ENCODE results near the gene FAM50B. TPM values are rescaled to one million over a fixed set of nuclear protein-coding genes. Genes with fewer than 3 reads are reported as not detected.

FAM50B gene
- polyA plus RNA-seq, 2 donors, result 2.4 to 7.3 TPM

DNA sequence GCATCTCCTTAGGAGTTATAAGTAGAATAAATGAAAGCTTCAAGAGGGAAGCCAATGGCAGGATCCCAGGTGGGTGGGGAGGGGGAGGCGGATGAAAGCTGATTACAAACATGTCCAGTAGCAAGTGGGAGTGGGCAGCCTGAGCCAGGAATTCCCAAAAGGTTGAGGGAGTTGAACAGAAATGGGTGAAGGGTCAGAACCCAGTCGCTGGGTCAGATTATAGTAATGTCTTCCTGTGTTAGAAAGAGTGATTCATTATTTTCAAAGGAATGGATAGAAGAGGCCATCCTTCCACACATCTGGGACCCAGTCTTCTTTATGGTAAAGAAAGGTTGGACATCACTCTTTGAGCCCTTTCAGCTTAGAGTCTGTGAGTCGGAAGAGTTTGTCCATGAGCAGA, 41.0 kb upstream of the FAM50B start:
- Histone ChIP-seq H3K36me3 (ENCODE audit: control insufficient read depth in 2 of 2, insufficient read depth in 2 of 2, low read length in 1 of 2) (no peaks in the 10 kb centered on the region), H3K4me3 (ENCODE audit: low read depth in 1 of 2, low read length in 2 of 2) (no peak overlapping the region), H3K9me3 (ENCODE audit: control insufficient read depth in 2 of 2, insufficient read depth in 1 of 2, low read depth in 1 of 2, low read length in 1 of 2) (no peaks in the 10 kb centered on the region), H3K27me3 (ENCODE audit: control insufficient read depth in 1 of 2, insufficient read depth in 2 of 2, low read length in 2 of 2) (no peaks in the 10 kb centered on the region), H3K27ac (ENCODE audit: low read depth in 2 of 2, low read length in 1 of 2) (no peak overlapping the region), H3K4me1 (ENCODE audit: control insufficient read depth in 2 of 2, insufficient read depth in 2 of 2, low read length in 1 of 2) (peaks cover 3 to 5% of the 10 kb centered on the region in 2 donors)
- WGBS, 2 donors, result 85 to 90% methylated on average over 3 of the region's 3 CpGs

DNA sequence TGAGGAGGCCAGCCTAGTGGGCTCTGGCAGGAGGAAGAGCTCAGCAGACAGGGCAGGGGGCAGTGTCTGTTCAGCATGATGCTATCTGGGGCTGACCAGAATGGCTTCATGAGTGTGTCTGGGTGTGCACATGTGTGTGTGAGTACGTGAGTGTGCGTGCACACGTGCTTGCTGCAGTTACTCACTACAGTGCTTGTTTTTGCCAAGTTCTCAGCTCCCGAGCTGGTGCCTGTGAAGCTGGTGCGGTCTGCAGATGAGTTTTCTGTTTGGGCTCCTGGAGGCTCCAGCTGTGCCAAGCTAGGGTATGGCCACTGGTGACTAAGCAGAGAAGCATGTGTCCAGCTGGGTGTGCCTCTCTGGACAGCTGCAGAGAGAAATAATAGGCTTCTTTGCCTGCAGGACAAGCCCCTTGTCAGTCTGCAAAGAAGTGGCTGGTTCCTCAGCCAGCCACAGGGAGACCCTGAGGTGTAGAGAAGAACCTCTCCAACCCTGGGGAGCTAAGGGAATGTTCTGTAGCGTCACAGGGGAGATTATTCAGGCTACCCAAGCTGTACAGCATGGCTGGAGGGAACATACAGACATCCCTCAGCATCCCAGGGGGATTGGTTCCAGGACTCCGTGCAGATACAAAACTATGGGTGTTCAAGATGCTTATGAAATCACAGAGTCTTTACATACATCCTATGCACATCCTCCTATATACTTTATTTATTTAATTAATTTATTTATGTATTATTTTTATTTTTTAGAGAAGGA, 40.2 kb upstream of the FAM50B start:
- H3K4me1 ChIP-seq (ENCODE audit: control insufficient read depth in 2 of 2, insufficient read depth in 2 of 2, low read length in 1 of 2), result peaks cover 3 to 5% of the 10 kb centered on the region in 2 donors
- H3K27me3 ChIP-seq (ENCODE audit: control insufficient read depth in 1 of 2, insufficient read depth in 2 of 2, low read length in 2 of 2), result no peaks in the 10 kb centered on the region
- no peaks in the 10 kb centered on the region for H3K9me3 ChIP-seq (ENCODE audit: control insufficient read depth in 2 of 2, insufficient read depth in 1 of 2, low read depth in 1 of 2, low read length in 1 of 2)
- 57 to 73% methylated on average over 7 of the region's 7 CpGs for WGBS, 2 donors
- no peak overlapping the region for H3K27ac ChIP-seq (ENCODE audit: low read depth in 2 of 2, low read length in 1 of 2)
- no peaks in the 10 kb centered on the region for H3K36me3 ChIP-seq (ENCODE audit: control insufficient read depth in 2 of 2, insufficient read depth in 2 of 2, low read length in 1 of 2)
- no peak overlapping the region for H3K4me3 ChIP-seq (ENCODE audit: low read depth in 1 of 2, low read length in 2 of 2)

DNA sequence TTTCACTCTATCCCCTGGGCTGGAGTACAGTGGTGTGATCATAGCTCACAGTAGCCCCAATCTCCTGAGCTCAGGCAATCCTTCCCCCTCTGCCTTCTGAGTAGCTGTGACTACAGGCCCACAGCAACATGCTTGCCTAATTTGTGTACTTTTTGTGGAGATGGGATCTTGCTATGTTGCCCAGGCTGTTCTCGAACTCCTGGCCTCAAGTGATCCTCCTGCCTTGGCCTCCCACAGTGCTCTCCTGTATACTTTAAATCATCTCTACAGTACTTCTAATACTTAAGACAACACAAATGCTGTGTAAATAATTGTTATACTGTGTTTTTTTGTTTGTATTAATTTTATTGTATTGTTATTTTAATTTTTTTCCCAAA, 39.7 kb upstream of the FAM50B start:
- H3K36me3 ChIP-seq (ENCODE audit: control insufficient read depth in 2 of 2, insufficient read depth in 2 of 2, low read length in 1 of 2), result no peaks in the 10 kb centered on the region
- no peak overlapping the region for H3K27ac ChIP-seq (ENCODE audit: low read depth in 2 of 2, low read length in 1 of 2)
- WGBS, 2 donors, result 94 to 100% methylated on average over 1 of the region's 1 CpG
- H3K9me3 ChIP-seq (ENCODE audit: control insufficient read depth in 2 of 2, insufficient read depth in 1 of 2, low read depth in 1 of 2, low read length in 1 of 2), result no peaks in the 10 kb centered on the region
- H3K4me3 ChIP-seq (ENCODE audit: low read depth in 1 of 2, low read length in 2 of 2), result no peak overlapping the region
- peaks cover 3 to 5% of the 10 kb centered on the region in 2 donors for H3K4me1 ChIP-seq (ENCODE audit: control insufficient read depth in 2 of 2, insufficient read depth in 2 of 2, low read length in 1 of 2)
- no peaks in the 10 kb centered on the region for H3K27me3 ChIP-seq (ENCODE audit: control insufficient read depth in 1 of 2, insufficient read depth in 2 of 2, low read length in 2 of 2)

DNA sequence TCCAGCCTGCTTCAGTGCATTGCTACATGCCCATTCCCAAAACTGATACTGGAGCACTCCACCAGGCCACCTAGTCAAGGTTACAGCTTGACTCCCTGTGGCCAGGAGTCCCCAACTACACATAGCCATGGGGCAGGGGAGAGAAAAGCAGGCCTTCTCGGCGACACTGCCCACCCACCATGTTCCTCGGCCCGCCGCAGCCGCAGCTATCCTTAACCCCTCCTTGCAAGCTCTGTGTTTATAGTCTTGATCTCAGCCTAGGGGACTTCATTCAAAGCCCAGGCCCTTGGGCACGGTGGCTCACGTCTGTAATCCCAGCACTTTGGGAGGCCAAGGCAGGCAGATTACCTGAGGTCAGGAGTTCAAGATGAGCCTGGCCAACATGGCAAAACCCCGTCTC, 39.2 kb upstream of the FAM50B start:
- Histone ChIP-seq H3K4me1 (ENCODE audit: control insufficient read depth in 2 of 2, insufficient read depth in 2 of 2, low read length in 1 of 2) (peaks cover 3 to 5% of the 10 kb centered on the region in 2 donors), H3K27me3 (ENCODE audit: control insufficient read depth in 1 of 2, insufficient read depth in 2 of 2, low read length in 2 of 2) (no peaks in the 10 kb centered on the region), H3K36me3 (ENCODE audit: control insufficient read depth in 2 of 2, insufficient read depth in 2 of 2, low read length in 1 of 2) (no peaks in the 10 kb centered on the region), H3K4me3 (ENCODE audit: low read depth in 1 of 2, low read length in 2 of 2) (no peak overlapping the region), H3K9me3 (ENCODE audit: control insufficient read depth in 2 of 2, insufficient read depth in 1 of 2, low read depth in 1 of 2, low read length in 1 of 2) (no peaks in the 10 kb centered on the region), H3K27ac (ENCODE audit: low read depth in 2 of 2, low read length in 1 of 2) (no peak overlapping the region)
- 92 to 95% methylated on average over 7 to 9 of the region's 9 CpGs for WGBS, 2 donors

DNA sequence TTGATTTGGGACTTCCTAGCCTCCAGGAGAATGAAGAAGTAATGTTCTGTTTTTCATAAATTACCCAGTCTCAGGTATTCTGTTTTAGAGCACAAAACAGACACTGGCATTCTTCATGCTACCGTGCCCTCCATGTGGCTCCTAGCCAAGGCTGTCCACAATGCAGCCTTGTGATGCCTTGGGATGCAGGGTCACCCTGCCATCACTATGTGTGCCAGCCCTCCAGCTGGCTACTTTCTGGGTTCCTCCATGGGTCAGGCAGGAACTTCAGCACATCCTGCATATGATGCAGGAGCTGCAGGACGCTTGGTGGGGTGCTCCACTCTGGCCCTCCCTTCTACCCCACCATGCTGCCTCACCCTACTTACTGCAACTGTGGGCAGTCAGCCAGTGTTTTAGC, 38.0 kb upstream of the FAM50B start:
- no peak overlapping the region for H3K27ac ChIP-seq (ENCODE audit: low read depth in 2 of 2, low read length in 1 of 2)

DNA sequence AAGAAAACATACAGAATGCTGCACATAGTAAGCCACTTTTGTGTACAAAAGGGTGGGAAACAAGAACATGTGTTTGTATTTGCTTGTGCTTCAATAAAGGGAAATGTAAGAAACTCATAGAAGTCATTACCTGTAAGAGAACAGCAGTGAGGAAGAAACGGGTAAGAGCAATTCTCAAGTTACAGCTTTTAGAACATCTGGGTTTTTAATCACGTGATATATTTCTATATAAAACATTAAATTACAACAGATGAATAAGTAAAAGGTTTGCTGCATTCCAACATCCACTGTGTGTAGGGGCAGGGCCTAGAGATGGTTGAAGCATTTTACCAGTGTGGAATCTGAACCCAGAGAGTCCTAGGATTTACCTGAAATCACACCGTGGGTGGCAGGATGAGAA, 36.6 kb upstream of the FAM50B start:
- no peaks in the 10 kb centered on the region for H3K9me3 ChIP-seq (ENCODE audit: control insufficient read depth in 2 of 2, insufficient read depth in 1 of 2, low read depth in 1 of 2, low read length in 1 of 2)
- 76 to 82% methylated on average over 3 of the region's 3 CpGs for WGBS, 2 donors
- H3K4me3 ChIP-seq (ENCODE audit: low read depth in 1 of 2, low read length in 2 of 2), result no peak overlapping the region
- no peaks in the 10 kb centered on the region for H3K27me3 ChIP-seq (ENCODE audit: control insufficient read depth in 1 of 2, insufficient read depth in 2 of 2, low read length in 2 of 2)
- H3K27ac ChIP-seq (ENCODE audit: low read depth in 2 of 2, low read length in 1 of 2), result no peak overlapping the region
- peaks cover 3 to 10% of the 10 kb centered on the region in 2 donors for H3K4me1 ChIP-seq (ENCODE audit: control insufficient read depth in 2 of 2, insufficient read depth in 2 of 2, low read length in 1 of 2)
- no peaks in the 10 kb centered on the region for H3K36me3 ChIP-seq (ENCODE audit: control insufficient read depth in 2 of 2, insufficient read depth in 2 of 2, low read length in 1 of 2)

More for the DNA sequence above, 38.0 kb upstream of the FAM50B start:
- H3K4me1 ChIP-seq (ENCODE audit: control insufficient read depth in 2 of 2, insufficient read depth in 2 of 2, low read length in 1 of 2), result peaks cover 3 to 5% of the 10 kb centered on the region in 2 donors
- WGBS, 2 donors, result 50 to 60% methylated on average over 2 of the region's 2 CpGs
- no peak overlapping the region for H3K4me3 ChIP-seq (ENCODE audit: low read depth in 1 of 2, low read length in 2 of 2)
- no peaks in the 10 kb centered on the region for H3K9me3 ChIP-seq (ENCODE audit: control insufficient read depth in 2 of 2, insufficient read depth in 1 of 2, low read depth in 1 of 2, low read length in 1 of 2)
- no peaks in the 10 kb centered on the region for H3K36me3 ChIP-seq (ENCODE audit: control insufficient read depth in 2 of 2, insufficient read depth in 2 of 2, low read length in 1 of 2)
- H3K27me3 ChIP-seq (ENCODE audit: control insufficient read depth in 1 of 2, insufficient read depth in 2 of 2, low read length in 2 of 2), result no peaks in the 10 kb centered on the region

DNA sequence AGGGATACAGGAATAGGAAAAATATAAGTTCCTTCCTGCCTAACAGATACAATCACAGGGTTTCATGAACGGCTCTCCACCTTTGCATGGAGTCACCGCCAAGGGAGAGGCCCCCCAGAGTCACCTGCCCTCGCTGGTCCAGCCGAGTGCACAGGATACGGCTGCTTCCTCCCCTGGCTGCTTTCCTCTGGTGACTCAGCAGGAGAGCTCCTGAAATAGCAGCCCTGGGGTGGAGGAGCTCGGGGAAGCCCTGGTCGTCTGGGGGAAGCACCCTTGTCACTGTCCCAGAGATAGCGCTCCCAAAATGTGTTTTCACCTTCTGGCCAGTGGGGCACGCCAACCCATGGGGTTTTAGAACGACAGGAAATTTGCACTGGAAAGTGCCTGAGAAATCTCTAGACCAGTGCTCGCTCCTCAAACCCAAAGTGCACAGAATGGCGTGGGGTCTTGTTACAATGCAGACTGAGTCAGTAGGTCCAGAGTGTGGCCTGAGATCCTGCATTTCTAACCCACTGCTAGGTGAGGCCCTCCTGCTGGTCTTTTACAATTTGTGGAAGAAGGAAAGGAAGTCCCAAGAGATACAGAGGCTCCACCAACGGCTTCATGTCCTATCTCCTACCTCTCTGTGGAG, 35.9 kb upstream of the FAM50B start:
- WGBS, 2 donors, result 34 to 43% methylated on average over 13 of the region's 13 CpGs
- peaks cover 3 to 10% of the 10 kb centered on the region in 2 donors for H3K4me1 ChIP-seq (ENCODE audit: control insufficient read depth in 2 of 2, insufficient read depth in 2 of 2, low read length in 1 of 2)
- H3K36me3 ChIP-seq (ENCODE audit: control insufficient read depth in 2 of 2, insufficient read depth in 2 of 2, low read length in 1 of 2), result no peaks in the 10 kb centered on the region
- H3K27me3 ChIP-seq (ENCODE audit: control insufficient read depth in 1 of 2, insufficient read depth in 2 of 2, low read length in 2 of 2), result no peaks in the 10 kb centered on the region
- no peaks in the 10 kb centered on the region for H3K9me3 ChIP-seq (ENCODE audit: control insufficient read depth in 2 of 2, insufficient read depth in 1 of 2, low read depth in 1 of 2, low read length in 1 of 2)
- H3K27ac ChIP-seq (ENCODE audit: low read depth in 2 of 2, low read length in 1 of 2), result no peak overlapping the region
- no peak overlapping the region for H3K4me3 ChIP-seq (ENCODE audit: low read depth in 1 of 2, low read length in 2 of 2)

DNA sequence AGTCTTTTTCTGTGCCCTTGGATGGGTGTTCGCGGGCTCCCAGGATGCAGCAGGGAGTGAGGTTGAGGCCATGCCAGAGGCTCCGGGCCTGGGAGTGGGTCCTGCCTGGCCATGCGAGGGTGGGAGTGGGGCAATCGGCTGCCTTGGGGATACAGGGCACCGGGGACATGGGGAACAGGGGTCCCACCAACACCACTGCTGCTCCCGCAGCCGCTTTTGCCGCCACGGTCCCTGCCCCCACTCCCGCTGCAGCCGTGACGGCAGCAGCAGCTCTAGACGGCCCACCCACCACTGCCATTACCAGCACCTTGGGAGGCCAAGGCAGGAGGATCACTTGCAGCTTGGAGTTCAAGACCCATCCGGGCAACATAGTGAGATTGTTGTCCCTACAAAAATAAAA, 35.3 kb upstream of the FAM50B start:
- no peak overlapping the region for H3K4me3 ChIP-seq (ENCODE audit: low read depth in 1 of 2, low read length in 2 of 2)
- 96% methylated on average over 15 of the region's 15 CpGs for WGBS, 2 donors
- H3K36me3 ChIP-seq (ENCODE audit: control insufficient read depth in 2 of 2, insufficient read depth in 2 of 2, low read length in 1 of 2), result no peaks in the 10 kb centered on the region
- H3K27ac ChIP-seq (ENCODE audit: low read depth in 2 of 2, low read length in 1 of 2), result no peak overlapping the region
- H3K27me3 ChIP-seq (ENCODE audit: control insufficient read depth in 1 of 2, insufficient read depth in 2 of 2, low read length in 2 of 2), result no peaks in the 10 kb centered on the region
- H3K4me1 ChIP-seq (ENCODE audit: control insufficient read depth in 2 of 2, insufficient read depth in 2 of 2, low read length in 1 of 2), result peaks cover 0 to 7% of the 10 kb centered on the region in 2 donors
- no peaks in the 10 kb centered on the region for H3K9me3 ChIP-seq (ENCODE audit: control insufficient read depth in 2 of 2, insufficient read depth in 1 of 2, low read depth in 1 of 2, low read length in 1 of 2)

DNA sequence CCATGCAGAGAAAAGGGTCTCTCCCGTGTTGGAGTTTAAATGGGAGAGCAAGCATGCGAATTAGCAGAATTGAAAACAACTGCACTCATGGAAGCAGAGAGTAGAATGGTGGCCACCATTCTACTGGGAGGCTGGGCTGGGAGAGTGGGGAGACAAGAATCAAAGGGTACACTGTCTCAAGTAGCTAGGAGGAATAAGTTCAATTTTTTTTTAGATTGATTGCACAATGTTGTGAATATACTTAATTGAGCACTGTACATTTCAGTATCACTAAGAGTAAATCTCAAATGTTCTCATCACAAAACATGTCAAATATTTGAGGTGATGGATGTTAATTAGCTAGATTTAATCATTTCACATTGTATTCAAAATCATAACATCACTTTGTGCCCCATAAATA, 34.6 kb upstream of the FAM50B start:
- no peaks in the 10 kb centered on the region for H3K9me3 ChIP-seq (ENCODE audit: control insufficient read depth in 2 of 2, insufficient read depth in 1 of 2, low read depth in 1 of 2, low read length in 1 of 2)
- no peak overlapping the region for H3K27ac ChIP-seq (ENCODE audit: low read depth in 2 of 2, low read length in 1 of 2)
- no peaks in the 10 kb centered on the region for H3K27me3 ChIP-seq (ENCODE audit: control insufficient read depth in 1 of 2, insufficient read depth in 2 of 2, low read length in 2 of 2)
- H3K36me3 ChIP-seq (ENCODE audit: control insufficient read depth in 2 of 2, insufficient read depth in 2 of 2, low read length in 1 of 2), result no peaks in the 10 kb centered on the region
- 89 to 94% methylated on average over 2 of the region's 2 CpGs for WGBS, 2 donors
- H3K4me1 ChIP-seq (ENCODE audit: control insufficient read depth in 2 of 2, insufficient read depth in 2 of 2, low read length in 1 of 2), result peaks cover 0 to 5% of the 10 kb centered on the region in 2 donors
- H3K4me3 ChIP-seq (ENCODE audit: low read depth in 1 of 2, low read length in 2 of 2), result no peak overlapping the region

DNA sequence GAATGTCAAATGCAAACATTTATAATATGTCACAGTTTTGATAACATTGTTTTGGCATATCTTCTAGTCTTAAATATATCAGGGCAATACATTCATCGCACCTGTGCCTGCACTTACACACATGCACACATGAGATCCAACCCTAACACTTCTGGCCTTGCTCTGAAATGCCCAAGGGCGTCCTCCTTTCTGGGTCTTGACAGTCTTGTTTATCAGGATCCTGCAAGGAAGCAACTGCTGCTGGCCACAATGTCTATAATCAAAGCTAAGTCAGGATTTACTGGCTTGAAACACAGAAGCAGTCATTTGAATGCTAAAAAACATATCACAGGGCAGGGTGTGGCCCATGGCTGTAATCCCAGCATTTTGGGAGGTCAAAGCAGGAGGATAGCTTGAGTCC, 32.9 kb upstream of the FAM50B start:
- H3K4me3 ChIP-seq (ENCODE audit: low read depth in 1 of 2, low read length in 2 of 2), result no peak overlapping the region
- H3K4me1 ChIP-seq (ENCODE audit: control insufficient read depth in 2 of 2, insufficient read depth in 2 of 2, low read length in 1 of 2), result peaks cover 3 to 5% of the 10 kb centered on the region in 2 donors
- H3K27ac ChIP-seq (ENCODE audit: low read depth in 2 of 2, low read length in 1 of 2), result no peak overlapping the region
- no peaks in the 10 kb centered on the region for H3K36me3 ChIP-seq (ENCODE audit: control insufficient read depth in 2 of 2, insufficient read depth in 2 of 2, low read length in 1 of 2)
- WGBS, 2 donors, result 53 to 65% methylated on average over 2 of the region's 2 CpGs
- H3K9me3 ChIP-seq (ENCODE audit: control insufficient read depth in 2 of 2, insufficient read depth in 1 of 2, low read depth in 1 of 2, low read length in 1 of 2), result no peaks in the 10 kb centered on the region
- no peaks in the 10 kb centered on the region for H3K27me3 ChIP-seq (ENCODE audit: control insufficient read depth in 1 of 2, insufficient read depth in 2 of 2, low read length in 2 of 2)

All from esophagus (tissue), 2 donors.